ENCODE measurements around the gene SND1.

- TF ChIP-seq CTCF (IDR thresholded peaks at IDR 0.05 in 8 of 11, conservative IDR thresholded peaks at IDR 0.05 in 3 of 11) (no peak), POLR2A (IDR thresholded peaks at IDR 0.05) (no peak), POLR2AphosphoS5 (IDR thresholded peaks at IDR 0.05) (no peak)
Measured at GRCh38 chr7:127897704-127898454, 245.9 kb downstream of the SND1 start.
